ENCODE data around the gene CDCA4.

CDCA4 gene

DNA sequence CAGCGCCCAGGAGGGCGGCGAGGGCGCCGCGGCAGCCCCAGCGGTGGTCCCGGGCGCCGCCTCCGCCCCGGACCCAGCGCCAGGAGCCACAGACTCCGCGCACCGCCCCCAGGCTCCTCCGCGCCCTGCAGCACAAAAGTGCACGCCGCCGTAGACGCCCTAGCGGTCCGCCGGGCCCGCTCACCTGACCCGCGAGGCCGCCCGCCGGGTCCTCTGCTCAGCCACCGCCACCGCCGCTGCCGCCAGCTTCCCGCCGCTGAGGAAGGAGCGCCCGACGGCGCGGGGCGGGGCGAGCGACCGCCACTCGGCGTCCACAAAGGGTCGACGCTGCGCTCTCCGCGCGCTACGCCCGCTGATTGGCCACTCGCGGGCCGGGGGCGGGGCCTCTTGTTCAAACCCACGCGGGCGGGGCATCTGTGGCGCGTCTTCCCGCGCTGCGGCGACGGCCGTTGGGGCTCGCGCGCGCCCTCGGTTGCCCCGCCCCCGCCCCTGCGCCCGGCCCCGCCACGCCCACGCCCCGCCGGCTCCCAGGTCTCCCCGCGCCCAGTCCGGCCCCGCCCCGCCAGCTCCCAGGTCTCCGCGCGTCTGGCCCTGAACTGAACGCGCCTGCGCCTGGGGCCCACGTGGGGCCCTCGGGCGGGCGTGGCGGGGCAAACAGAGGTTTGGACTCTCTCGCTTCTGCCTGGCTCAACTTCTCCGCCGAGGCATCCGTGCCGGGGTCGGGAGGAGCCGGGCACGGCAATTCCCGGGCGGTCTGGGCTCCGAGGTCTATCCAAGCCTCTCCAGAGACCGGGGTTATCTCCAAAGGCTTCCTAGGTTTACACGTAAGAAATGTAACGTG, at the start of gene CDCA4:
Gene CDCA4 (minus strand): TSS at position 269 of the 841 bp plus-strand sequence. CDS start 9,154 bp downstream, outside the sequence.
- peaks cover 45% of the 10 kb centered on the region for H3K4me1 ChIP-seq (ENCODE audit: insufficient read depth, low read length)
- ATAC-seq (ENCODE audit: insufficient read depth, low read depth): peak; percentile 83

DNA sequence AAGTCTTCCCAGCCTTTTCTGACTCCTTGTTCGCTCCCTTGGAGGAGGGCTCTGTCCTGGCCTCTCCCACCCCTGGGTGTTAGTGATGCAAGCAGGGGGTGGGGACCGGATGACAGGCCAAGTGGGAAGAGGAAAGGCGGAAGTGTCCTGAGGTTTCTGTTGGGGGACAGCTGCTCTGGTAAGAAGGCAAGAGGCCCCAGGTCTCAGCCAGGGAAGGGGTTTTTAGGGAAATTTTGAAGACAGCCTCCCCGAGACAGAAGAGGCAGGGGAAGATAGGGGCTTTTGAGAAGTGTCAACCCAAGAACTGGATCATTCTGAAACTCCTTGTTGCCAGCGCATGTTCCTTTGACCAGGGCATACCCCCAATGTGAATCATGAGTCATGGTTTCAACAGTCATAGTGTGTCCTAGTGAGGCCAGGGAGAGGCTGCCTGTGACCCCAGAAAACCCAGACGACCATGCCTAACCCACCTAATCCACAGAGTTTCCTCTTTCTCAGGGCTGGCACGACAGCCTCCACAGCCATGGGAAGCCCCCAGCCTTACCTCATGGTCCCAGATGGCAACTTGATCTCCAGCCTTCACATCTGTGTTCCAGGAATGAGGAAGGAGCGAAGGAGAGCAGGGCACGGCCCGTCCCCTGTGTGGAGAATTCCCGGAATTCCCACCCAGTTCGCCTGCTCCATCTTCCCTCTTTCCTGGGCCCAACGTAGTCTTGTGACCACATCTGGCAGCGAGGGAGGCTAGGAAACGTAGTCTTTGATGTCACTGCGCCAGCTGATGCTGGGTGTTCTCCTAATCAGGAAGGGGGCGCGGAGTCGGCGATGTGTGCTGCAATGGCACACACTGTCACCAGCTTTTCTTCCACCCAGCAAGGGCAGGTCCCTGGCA, 49.2 kb upstream of the CDCA4 start:
- peaks cover 3% of the 10 kb centered on the region; the same call in 1 of the 2 replicates for H4K20me1 ChIP-seq (ENCODE audit: insufficient read depth, low read length)
- H3K4me2 ChIP-seq (ENCODE audit: insufficient read depth, low read length): no peak overlapping the region
- H3K4me1 ChIP-seq (ENCODE audit: insufficient read depth, low read length): 0 out of 2 replicates have a peak, but pooled peaks cover 4% of the 10 kb centered on the region
- no peak overlapping the region for H3K27ac ChIP-seq (ENCODE audit: low read length)
- H3K4me3 ChIP-seq (ENCODE audit: low read depth in 1 of 2, low read length in 2 of 2): no peak overlapping the region
- no peaks in the 10 kb centered on the region for H3K9me3 ChIP-seq (ENCODE audit: insufficient read depth, low read length, severe bottlenecking)
- H3K27me3 ChIP-seq (ENCODE audit: insufficient read depth, low read length, poor library complexity): peaks cover 3% of the 10 kb centered on the region
- H2AFZ ChIP-seq (ENCODE audit: low read depth, low read length): no peak overlapping the region
- no peaks in the 10 kb centered on the region for H3K79me2 ChIP-seq (ENCODE audit: insufficient read depth, low read length)
- H3K9ac ChIP-seq (ENCODE audit: low read depth, low read length): no peak overlapping the region
- no peak for DNase-seq
- ATAC-seq (ENCODE audit: insufficient read depth, low read depth): no peak
- H3K36me3 ChIP-seq (ENCODE audit: insufficient read depth, low read length): no peaks in the 10 kb centered on the region
- TF ChIP-seq, protein P1, sequence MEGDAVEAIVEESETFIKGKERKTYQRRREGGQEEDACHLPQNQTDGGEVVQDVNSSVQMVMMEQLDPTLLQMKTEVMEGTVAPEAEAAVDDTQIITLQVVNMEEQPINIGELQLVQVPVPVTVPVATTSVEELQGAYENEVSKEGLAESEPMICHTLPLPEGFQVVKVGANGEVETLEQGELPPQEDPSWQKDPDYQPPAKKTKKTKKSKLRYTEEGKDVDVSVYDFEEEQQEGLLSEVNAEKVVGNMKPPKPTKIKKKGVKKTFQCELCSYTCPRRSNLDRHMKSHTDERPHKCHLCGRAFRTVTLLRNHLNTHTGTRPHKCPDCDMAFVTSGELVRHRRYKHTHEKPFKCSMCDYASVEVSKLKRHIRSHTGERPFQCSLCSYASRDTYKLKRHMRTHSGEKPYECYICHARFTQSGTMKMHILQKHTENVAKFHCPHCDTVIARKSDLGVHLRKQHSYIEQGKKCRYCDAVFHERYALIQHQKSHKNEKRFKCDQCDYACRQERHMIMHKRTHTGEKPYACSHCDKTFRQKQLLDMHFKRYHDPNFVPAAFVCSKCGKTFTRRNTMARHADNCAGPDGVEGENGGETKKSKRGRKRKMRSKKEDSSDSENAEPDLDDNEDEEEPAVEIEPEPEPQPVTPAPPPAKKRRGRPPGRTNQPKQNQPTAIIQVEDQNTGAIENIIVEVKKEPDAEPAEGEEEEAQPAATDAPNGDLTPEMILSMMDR (IDR thresholded peaks at IDR 0.05; ENCODE audit: borderline replicate concordance, extremely low read depth, low read length, poor library complexity, severe bottlenecking): no peak
- TF ChIP-seq EZH2 (IDR thresholded peaks at IDR 0.05; ENCODE audit: borderline replicate concordance, low read depth, low read length, severe bottlenecking): no peak

More for the DNA sequence above, at the start of gene CDCA4:
- peaks cover 45% of the 10 kb centered on the region for H4K20me1 ChIP-seq (ENCODE audit: insufficient read depth, low read length)
- H3K36me3 ChIP-seq (ENCODE audit: insufficient read depth, low read length): peaks cover 45% of the 10 kb centered on the region
- peak within 1 kb of the TSS; percentile 95 for H3K4me2 ChIP-seq (ENCODE audit: insufficient read depth, low read length)
- TF ChIP-seq, protein P1 (IDR thresholded peaks at IDR 0.05; ENCODE audit: borderline replicate concordance, extremely low read depth, low read length, poor library complexity, severe bottlenecking): no peak
- TF ChIP-seq EZH2 (IDR thresholded peaks at IDR 0.05; ENCODE audit: borderline replicate concordance, low read depth, low read length, severe bottlenecking): no peak
- H3K27me3 ChIP-seq (ENCODE audit: insufficient read depth, low read length, poor library complexity): no peaks in the 10 kb centered on the region
- peak within 1 kb of the TSS; percentile 82 to 86 for H3K4me3 ChIP-seq (ENCODE audit: low read depth in 1 of 2, low read length in 2 of 2)
- peak within 1 kb of the TSS; percentile 95 for H3K27ac ChIP-seq (ENCODE audit: low read length)
- peak; percentile 97 for DNase-seq
- H3K9ac ChIP-seq (ENCODE audit: low read depth, low read length): peak within 1 kb of the TSS; percentile 100
- no peaks in the 10 kb centered on the region for H3K9me3 ChIP-seq (ENCODE audit: insufficient read depth, low read length, severe bottlenecking)
- H3K79me2 ChIP-seq (ENCODE audit: insufficient read depth, low read length): peaks cover 61% of the 10 kb centered on the region
- H2AFZ ChIP-seq (ENCODE audit: low read depth, low read length): peak within 1 kb of the TSS; percentile 86

DNA sequence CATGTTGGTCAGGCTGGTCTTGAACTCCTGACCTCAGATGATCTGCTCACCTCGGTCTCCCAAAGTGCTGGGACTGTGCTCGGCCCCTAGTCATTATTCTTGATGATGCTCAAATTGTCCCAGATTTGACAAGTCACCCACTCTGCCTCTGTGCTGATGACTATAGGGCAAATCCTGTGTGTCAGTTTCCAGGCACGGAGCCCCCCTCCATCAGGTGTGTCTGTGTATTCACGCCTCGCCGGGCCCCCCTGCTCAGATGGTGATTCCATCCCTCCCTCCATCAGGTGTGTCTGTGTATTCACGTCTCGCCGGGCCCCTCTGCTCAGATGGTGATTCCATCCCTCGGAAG, 48.6 kb upstream of the CDCA4 start:
- H3K4me3 ChIP-seq (ENCODE audit: low read depth in 1 of 2, low read length in 2 of 2): no peak overlapping the region
- H2AFZ ChIP-seq (ENCODE audit: low read depth, low read length): no peak overlapping the region
- H3K36me3 ChIP-seq (ENCODE audit: insufficient read depth, low read length): no peaks in the 10 kb centered on the region
- peaks cover 3% of the 10 kb centered on the region; the same call in 1 of the 2 replicates for H4K20me1 ChIP-seq (ENCODE audit: insufficient read depth, low read length)
- H3K27me3 ChIP-seq (ENCODE audit: insufficient read depth, low read length, poor library complexity): peaks cover 3% of the 10 kb centered on the region
- 0 out of 2 replicates have a peak, but pooled peaks cover 4% of the 10 kb centered on the region for H3K4me1 ChIP-seq (ENCODE audit: insufficient read depth, low read length)
- no peak for ATAC-seq (ENCODE audit: insufficient read depth, low read depth)
- no peak overlapping the region for H3K9ac ChIP-seq (ENCODE audit: low read depth, low read length)
- TF ChIP-seq, protein P1 (IDR thresholded peaks at IDR 0.05; ENCODE audit: borderline replicate concordance, extremely low read depth, low read length, poor library complexity, severe bottlenecking): no peak
- no peak for TF ChIP-seq EZH2 (IDR thresholded peaks at IDR 0.05; ENCODE audit: borderline replicate concordance, low read depth, low read length, severe bottlenecking)
- no peak overlapping the region for H3K4me2 ChIP-seq (ENCODE audit: insufficient read depth, low read length)
- H3K9me3 ChIP-seq (ENCODE audit: insufficient read depth, low read length, severe bottlenecking): no peaks in the 10 kb centered on the region
- no peak for DNase-seq
- no peaks in the 10 kb centered on the region for H3K79me2 ChIP-seq (ENCODE audit: insufficient read depth, low read length)
- H3K27ac ChIP-seq (ENCODE audit: low read length): no peak overlapping the region
